Kidney epithelial cell (primary cell): ENCODE results near the gene NACAD. TPM values are rescaled to one million over a fixed set of nuclear protein-coding genes. Genes with fewer than 3 reads are reported as not detected.

ENCODE experiments used
- DNase-seq: peaks from one replicate; pipeline ENCODE4 v3.0.0-alpha.2; 2010; ENCODE audit warnings: low read depth
- H3K27me3 ChIP-seq: 2 replicates; pipeline ENCODE4 v1.6.0; 2011; ENCODE audit warnings: low read length; ENCODE audit not compliant: control insufficient read depth, insufficient read depth
- H3K36me3 ChIP-seq: 2 replicates; pipeline ENCODE4 v1.5.1; 2011; ENCODE audit warnings: low read length; ENCODE audit not compliant: control insufficient read depth, insufficient read depth
- H3K4me3 ChIP-seq: 2 replicates; pipeline ENCODE4 v1.5.1; 2011; ENCODE audit warnings: low read depth, mild to moderate bottlenecking, control low read depth, low read length
- CTCF ChIP-seq: IDR thresholded peaks from 2 replicates; pipeline ENCODE4 v1.5.1; 2011; ENCODE audit warnings: mild to moderate bottlenecking, moderate library complexity, low read length, control low read depth, inconsistent platforms; ENCODE audit not compliant: insufficient read depth, poor library complexity, severe bottlenecking
- total RNA-seq: library from RNA; depleted of rRNA; stranded (reverse); fragments of >200 nt; gene quantifications from 2 replicates; pipeline ENCODE4 v1.2.3, GENCODE V29; 2015

Gene NACAD
- total RNA-seq, 1 donor from 2014 or later: 4.9 TPM

- Histone ChIP-seq H3K4me3 (no peak overlapping the region), H3K27me3 (no peaks in the 10 kb centered on the region), H3K36me3 (peaks cover 11% of the 10 kb centered on the region)
- TF ChIP-seq CTCF: no peak
- no peak for DNase-seq
These were observed 12.2 kb upstream of the NACAD start for GRCh38 chr7:45100761-45101480.

GRCh38 chr7:45099891-45100760, 11.4 kb upstream of the NACAD start:
- no peak for TF ChIP-seq CTCF
- no peak for DNase-seq
- Histone ChIP-seq H3K27me3 (no peaks in the 10 kb centered on the region), H3K4me3 (no peak overlapping the region), H3K36me3 (peaks cover 7% of the 10 kb centered on the region)

GRCh38 chr7:45098983-45099839, 10.4 kb upstream of the NACAD start:
- no peak for DNase-seq
- TF ChIP-seq CTCF: no peak
- Histone ChIP-seq H3K36me3 (peaks cover 7% of the 10 kb centered on the region), H3K4me3 (no peak overlapping the region), H3K27me3 (no peaks in the 10 kb centered on the region)

GRCh38 chr7:45092931-45093235, 4.1 kb upstream of the NACAD start:
- Histone ChIP-seq H3K36me3 (no peaks in the 10 kb centered on the region), H3K4me3 (no peak overlapping the region), H3K27me3 (peaks cover 2% of the 10 kb centered on the region)
- TF ChIP-seq CTCF: no peak
- DNase-seq: no peak

GRCh38 chr7:45092100-45092930, 3.5 kb upstream of the NACAD start:
- no peak for DNase-seq
- peaks cover 2% of the 10 kb centered on the region for H3K27me3 ChIP-seq
- H3K36me3 ChIP-seq: no peaks in the 10 kb centered on the region
- no peak overlapping the region for H3K4me3 ChIP-seq
- no peak for TF ChIP-seq CTCF
